Small intestine (tissue), 7 donors: ENCODE measurements around the gene LDLRAD2. TPM values are rescaled to one million over a fixed set of nuclear protein-coding genes. Genes with fewer than 3 reads are reported as not detected.

Experiments
- DNase-seq, 2 donors: peaks; one replicate each; pipeline versions ENCODE4 v3.0.0 to v3.0.0-alpha.2; 2013
- FAIRE-seq: peaks from 2 replicates; lab custom pipeline; 2012; peaks lifted over from hg19 to GRCh38; lab: Jason Lieb, UNC
- H3K27ac ChIP-seq, 3 donors: one replicate each; pipeline ENCODE4 v1.5.1; 2013; ENCODE audit warnings: low read length in 2 of 3, mild to moderate bottlenecking in 2 of 3, control low read depth in 1 of 3, inconsistent platforms in 1 of 3, low read depth in 1 of 3, moderate library complexity in 1 of 3
- H3K27me3 ChIP-seq, 3 donors: one replicate each; pipeline ENCODE4 v1.6.1; 2013; ENCODE audit warnings: low read length in 3 of 3, inconsistent platforms in 1 of 3; ENCODE audit not compliant: control insufficient read depth in 3 of 3, insufficient read depth in 3 of 3
- H3K36me3 ChIP-seq, 3 donors: one replicate each; pipeline ENCODE4 v1.6.1; 2013; ENCODE audit warnings: low read length in 3 of 3, inconsistent platforms in 1 of 3, low read depth in 1 of 3, mild to moderate bottlenecking in 1 of 3, moderate library complexity in 1 of 3; ENCODE audit not compliant: control insufficient read depth in 3 of 3, insufficient read depth in 2 of 3
- H3K4me1 ChIP-seq, 3 donors: one replicate each; pipeline ENCODE4 v1.6.1; 2013; ENCODE audit warnings: low read length in 2 of 3, inconsistent platforms in 1 of 3, low read depth in 1 of 3, mild to moderate bottlenecking in 1 of 3, moderate library complexity in 1 of 3; ENCODE audit not compliant: control insufficient read depth in 3 of 3, insufficient read depth in 2 of 3
- H3K4me3 ChIP-seq, 3 donors: one replicate each; pipeline ENCODE4 v1.5.1; 2013; ENCODE audit warnings: low read length in 3 of 3, control low read depth in 1 of 3, inconsistent platforms in 1 of 3, low read depth in 1 of 3, mild to moderate bottlenecking in 1 of 3, moderate library complexity in 1 of 3
- H3K9me3 ChIP-seq, 2 donors: one replicate each; pipeline ENCODE4 v1.6.1; 2013; ENCODE audit warnings: low read depth in 1 of 2, low read length in 1 of 2; ENCODE audit not compliant: control insufficient read depth in 2 of 2, insufficient read depth in 1 of 2
- WGBS, 3 donors: extraction: QIAGEN DNeasy Blood & Tissue Kit; methylation state at CpG; one replicate each; pipeline ENCODE4 v1.1.7; 2013; 5-methylcytosine and 5-hydroxymethylcytosine counted together
- polyA plus RNA-seq, 4 donors: library from polyadenylated mRNA; stranded (reverse) in 3 of 4; unstranded in 1 of 4; fragments of 200-250 nt in 3 of 4; fragments of 120-200 nt in 1 of 4; gene quantifications; one replicate each; pipeline versions ENCODE4 v1.2.1 to v1.2.3, GENCODE V29; 2013
- donor health status: healthy with polysubstance abuse.
- donor health status: control.
- donor health status: control.
- donor health status: Bipolar disorder and iron deficiency.
- donor health status: healthy.

Gene LDLRAD2
- polyA plus RNA-seq, 4 donors: 0.22 to 1.7 (median 0.83) TPM

GRCh38 chr1:21874328-21874727 is 62.3 kb downstream of the LDLRAD2 start:
- DNase-seq (no peak), FAIRE-seq (no peak)
- peaks cover 0 to 90% (median 9%) of the 10 kb centered on the region in 3 donors for H3K36me3 ChIP-seq

More at GRCh38 chr1:21874328-21874727, 62.3 kb downstream of the LDLRAD2 start:
- Histone ChIP-seq H3K4me1 (no peaks in the 10 kb centered on the region), H3K4me3 (no peak overlapping the region), H3K27me3 (no peaks in the 10 kb centered on the region), H3K27ac (no peak overlapping the region), H3K9me3 (no peaks in the 10 kb centered on the region)
- WGBS, 3 donors: 85 to 89% (median 86%) methylated on average over 14 to 16 of the region's 16 CpGs

Other genes starting within 250 kb of the LDLRAD2 start
- 10 to 100 TPM; 15.9 to 81.8 (median 19.4) TPM for gene RAP1GAP, start 142.9 kb upstream of the LDLRAD2 start, polyA plus RNA-seq
- 10 to 100 TPM; 15.1 to 43.1 (median 17.8) TPM for gene USP48, start 29.1 kb upstream of the LDLRAD2 start, polyA plus RNA-seq
- gene HSPG2, start 125.0 kb downstream of the LDLRAD2 start, polyA plus RNA-seq: 10 to 100 TPM in 3 of 4 donors, 1 to 10 TPM in 1; 3.6 to 82.3 (median 36.3) TPM
- gene CELA3B, start 164.8 kb downstream of the LDLRAD2 start, polyA plus RNA-seq: 10 to 100 TPM in 1 of 4 donors, 1 to 10 TPM in 1, under 1 TPM in 2; 0.27 to 11.4 (median 2.2) TPM
- 10 to 100 TPM in 1 of 4 donors, 1 to 10 TPM in 1, under 1 TPM in 2; 0.16 to 30.6 (median 4.4) TPM for gene CELA3A, start 189.4 kb downstream of the LDLRAD2 start, polyA plus RNA-seq
- gene CDC42, start 240.4 kb downstream of the LDLRAD2 start, polyA plus RNA-seq: 100 to 1,000 TPM; 175 to 255 (median 235) TPM